K562 (cell line): ENCODE data around the gene HYPK. TPM values are rescaled to one million over a fixed set of nuclear protein-coding genes. Genes with fewer than 3 reads are reported as not detected.

Experiments used
- CREB1 ChIP-seq, 2 experiments: sonication (generic) in 1 of 2; formaldehyde crosslinking in 1 of 2; IDR thresholded peaks; 2 replicates each; pipeline versions ENCODE4 v1.6.1 to v1.8.0; 2012 to 2022; ENCODE audit warnings: inconsistent platforms in 1 of 2, mild to moderate bottlenecking in 1 of 2, missing genetic modification reagents in 1 of 2, moderate library complexity in 1 of 2
- KAT2B ChIP-seq: IDR thresholded peaks from one replicate; pipeline ENCODE4 v1.6.1; 2012; ENCODE audit warnings: low read depth, mild to moderate bottlenecking, control low read depth, inconsistent platforms, low read length, moderate library complexity
- KDM5B ChIP-seq: fragments of 200-600 bp; sonication (generic); IDR thresholded peaks from 2 replicates; pipeline ENCODE4 v1.6.1; 2012; ENCODE audit warnings: low read depth, mild to moderate bottlenecking, moderate library complexity, low read length, control low read depth, inconsistent platforms; ENCODE audit not compliant: insufficient replicate concordance
- KHSRP ChIP-seq: fragments of 450-650 bp; IDR thresholded peaks from 2 replicates; pipeline ENCODE4 v1.6.1; 2017
- KLF13 ChIP-seq: fragments of 450-650 bp; IDR thresholded peaks from 2 replicates; pipeline ENCODE4 v1.6.1; 2016; ENCODE audit warnings: missing genetic modification characterization, low read depth, mild to moderate bottlenecking, missing compliant biosample characterization, moderate library complexity, borderline replicate concordance
- KLF6 ChIP-seq: fragments of 250-450 bp; sonication (Bioruptor Pico); IDR thresholded peaks from 2 replicates; pipeline ENCODE4 v1.4.0; 2020; ENCODE audit warnings: mild to moderate bottlenecking, moderate library complexity, borderline replicate concordance
- MTA2 ChIP-seq: fragments of 450-650 bp; IDR thresholded peaks from 2 replicates; pipeline ENCODE4 v1.6.1; 2016; ENCODE audit warnings: low read depth
- MXI1 ChIP-seq: IDR thresholded peaks from 2 replicates; pipeline ENCODE4 v1.6.1; 2011; ENCODE audit warnings: low read depth, mild to moderate bottlenecking, improper control_type of control experiment, low read length
- MYC ChIP-seq, 2 experiments: fragments of 250-450 bp in 1 of 2; sonication (Bioruptor Pico) in 1 of 2; IDR thresholded peaks; 2 replicates each; pipeline versions ENCODE4 v1.5.1 to v1.6.1; 2012 to 2021; ENCODE audit warnings: low read depth in 2 of 2, borderline replicate concordance in 1 of 2, improper control_type of control experiment in 1 of 2, low read length in 1 of 2, mild to moderate bottlenecking in 1 of 2, moderate library complexity in 1 of 2
- POLR2AphosphoS2 ChIP-seq: IDR thresholded peaks from 2 replicates; pipeline ENCODE4 v1.6.1; 2012; ENCODE audit warnings: low read length, improper control_type of control experiment
- POLR2B ChIP-seq: fragments of 450-650 bp; IDR thresholded peaks from 2 replicates; pipeline ENCODE4 v1.6.1; 2018; ENCODE audit warnings: low read depth; ENCODE audit not compliant: partially characterized antibody
- PTBP1 ChIP-seq: fragments of 200-400 bp; formaldehyde crosslinking; IDR thresholded peaks from 2 replicates; pipeline ENCODE4 v1.6.1; 2017; ENCODE audit warnings: low read depth, low read length
- TBP ChIP-seq: optimal IDR thresholded peaks from 2 replicates; pipeline ENCODE3; 2011; ENCODE audit warnings: low read depth, low read length, improper control_type of control experiment
- TCF7L2 ChIP-seq: fragments of 150-350 bp; IDR thresholded peaks from 2 replicates; pipeline ENCODE4 v1.6.1; 2016; ENCODE audit warnings: low read depth, mild to moderate bottlenecking, low read length, moderate library complexity
- ZBED1 ChIP-seq: IDR thresholded peaks from 2 replicates; pipeline ENCODE4 v1.6.1; 2014
- ZFP36 ChIP-seq: fragments of 150-350 bp; IDR thresholded peaks from 2 replicates; pipeline ENCODE4 v1.6.1; 2018; ENCODE audit warnings: low read length, low read depth; ENCODE audit not compliant: partially characterized antibody
- ZFPM2 ChIP-seq: fragments of 250-450 bp; sonication (Bioruptor Pico); IDR thresholded peaks from 2 replicates; pipeline ENCODE4 v1.5.1; 2022; ENCODE audit warnings: mild to moderate bottlenecking
- ZNF551 ChIP-seq: fragments of 250-450 bp; sonication (Bioruptor Pico); IDR thresholded peaks from 2 replicates; pipeline ENCODE4 v1.5.0; 2021; ENCODE audit warnings: mild to moderate bottlenecking, moderate library complexity
- ZNF592 ChIP-seq: fragments of 450-650 bp; IDR thresholded peaks from 2 replicates; pipeline ENCODE4 v1.6.1; 2017; ENCODE audit warnings: antibody characterized with exemption, mild to moderate bottlenecking
- ZNF668 ChIP-seq: fragments of 250-450 bp; sonication (Bioruptor Pico); IDR thresholded peaks from 2 replicates; pipeline ENCODE4 v1.8.0; 2022; ENCODE audit warnings: mild to moderate bottlenecking, inconsistent platforms
- ZNF75A ChIP-seq: fragments of 450-650 bp; formaldehyde crosslinking; IDR thresholded peaks from 2 replicates; pipeline ENCODE4 v1.4.0; 2020; ENCODE audit warnings: mild to moderate bottlenecking
- ZNF766 ChIP-seq: fragments of 200-800 bp; sonication (Bioruptor generic); conservative IDR thresholded peaks from 2 replicates; pipeline ENCODE4 v1.6.1; 2016; ENCODE audit warnings: missing genetic modification characterization, missing compliant biosample characterization
- polyA plus RNA-seq, 8 experiments: library from polyadenylated mRNA; depleted of rRNA in 4 of 8; stranded (reverse) in 5 of 8; unstranded in 3 of 8; fragments of >200 nt; fragmentation: Nextera tagmentation in 2 of 8; fragmentation: Illumina TruSeq in 1 of 8; extraction: Ambion mirVana in 2 of 8; extraction: Trizol in 1 of 8; gene quantifications; 2 replicates each; pipeline versions ENCODE4 v1.2.1 to v1.2.3, GENCODE V29; 2011 to 2014; ENCODE audit warnings: inconsistent platforms in 1 of 8, missing spikeins in 1 of 8
- total RNA-seq, 7 experiments: library from RNA; depleted of rRNA in 6 of 7; stranded (reverse); fragments of >200 nt in 6 of 7; fragmentation: Illumina TruSeq in 2 of 7; extraction: Trizol in 2 of 7; gene quantifications; 2 replicates each; pipeline versions ENCODE4 v1.2.1 to v1.2.3, GENCODE V29; 2011 to 2021; ENCODE audit warnings: low replicate concordance in 1 of 7
- TF ChIP-seq, protein P1 (sequence below): sonication (generic); formaldehyde crosslinking; IDR thresholded peaks from 2 replicates; pipeline ENCODE4 v1.8.0; 2023; ENCODE audit warnings: mild to moderate bottlenecking, missing genetic modification reagents

Gene HYPK
- total and polyA plus RNA-seq, 9 of the 15 experiments (the other 6 are each of a cell fraction or from before 2014, with no cell fraction given) = 7.2 to 28.0 (median 21.1) TPM

GRCh38 chr15:43777267-43777914, 23.0 kb upstream of the HYPK start (continued):
- TF ChIP-seq ZNF766 = no peak
- no peak for TF ChIP-seq POLR2AphosphoS2
- TF ChIP-seq ZNF75A = no peak
- TF ChIP-seq ZFPM2 = no peak
- TF ChIP-seq KLF13 (tag) = no peak
- no peak for TF ChIP-seq TCF7L2
- no peak for TF ChIP-seq POLR2B
- TF ChIP-seq ZNF551 (CRISPR knock-in tag) = no peak
- no peak for TF ChIP-seq ZFP36
- no peak for TF ChIP-seq MTA2
- TF ChIP-seq, protein P1, sequence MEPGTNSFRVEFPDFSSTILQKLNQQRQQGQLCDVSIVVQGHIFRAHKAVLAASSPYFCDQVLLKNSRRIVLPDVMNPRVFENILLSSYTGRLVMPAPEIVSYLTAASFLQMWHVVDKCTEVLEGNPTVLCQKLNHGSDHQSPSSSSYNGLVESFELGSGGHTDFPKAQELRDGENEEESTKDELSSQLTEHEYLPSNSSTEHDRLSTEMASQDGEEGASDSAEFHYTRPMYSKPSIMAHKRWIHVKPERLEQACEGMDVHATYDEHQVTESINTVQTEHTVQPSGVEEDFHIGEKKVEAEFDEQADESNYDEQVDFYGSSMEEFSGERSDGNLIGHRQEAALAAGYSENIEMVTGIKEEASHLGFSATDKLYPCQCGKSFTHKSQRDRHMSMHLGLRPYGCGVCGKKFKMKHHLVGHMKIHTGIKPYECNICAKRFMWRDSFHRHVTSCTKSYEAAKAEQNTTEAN (CRISPR knock-in tag) = no peak
- TF ChIP-seq ZBED1 = no peak
- no peak for TF ChIP-seq MXI1
- TF ChIP-seq KAT2B = no peak
- TF ChIP-seq ZNF668 (CRISPR knock-in tag) = no peak
- TF ChIP-seq KLF6 (CRISPR knock-in tag) = no peak
- TF ChIP-seq CREB1 (IDR thresholded peaks at IDR 0.05) = no peak
- TF ChIP-seq CREB1 (CRISPR knock-in tag; IDR thresholded peaks at IDR 0.05) = no peak
- TF ChIP-seq TBP = peak; percentile 30
- peak; percentile 17; the same call in 1 of the 2 replicates for TF ChIP-seq MYC (IDR thresholded peaks at IDR 0.05; ENCODE audit: low read depth, low read length)
- TF ChIP-seq MYC (CRISPR knock-in tag; IDR thresholded peaks at IDR 0.05; ENCODE audit: borderline replicate concordance, low read depth) = no peak
- TF ChIP-seq KDM5B = peak; percentile 48
- no peak for TF ChIP-seq KHSRP
- TF ChIP-seq ZNF592 = peak; percentile 55
- TF ChIP-seq PTBP1 = no peak
